GM23338 (cell line): ENCODE data around the gene DDR2. TPM values are rescaled to one million over a fixed set of nuclear protein-coding genes. Genes with fewer than 3 reads are reported as not detected.

Experiments used
- ATAC-seq: fragments of 200-7000 bp; cut with Tn5 transposase; 3 replicates; pipeline ENCODE4 v1.9.1; 2020
- DNase-seq: peaks from one replicate; pipeline ENCODE4 v3.0.0-alpha.2; 2015; ENCODE audit warnings: low spot score
- H2AFZ ChIP-seq: fragments of 200-600 bp; sonication (generic); 2 replicates; pipeline ENCODE4 v1.8.0; 2016; ENCODE audit warnings: antibody characterized with exemption, mild to moderate bottlenecking, moderate library complexity
- H3F3A ChIP-seq: fragments of 200-600 bp; sonication (generic); replicated peaks from 2 replicates; pipeline ENCODE4 v1.8.0; 2017; ENCODE audit warnings: antibody characterized with exemption, mixed run types, low read depth
- H3K27ac ChIP-seq: fragments of 200-600 bp; sonication (generic); 2 replicates; pipeline ENCODE4 v1.6.1; 2016; ENCODE audit warnings: low read depth
- H3K27me3 ChIP-seq: fragments of 200-600 bp; sonication (generic); 2 replicates; pipeline ENCODE4 v1.8.0; 2016; ENCODE audit warnings: mild to moderate bottlenecking, mixed run types, moderate library complexity; ENCODE audit not compliant: insufficient read depth
- H3K36me3 ChIP-seq: fragments of 200-600 bp; sonication (generic); 2 replicates; pipeline ENCODE4 v1.8.0; 2016; ENCODE audit warnings: mild to moderate bottlenecking; ENCODE audit not compliant: insufficient read depth
- H3K4me1 ChIP-seq: fragments of 200-600 bp; sonication (generic); 2 replicates; pipeline ENCODE4 v1.8.0; 2016; ENCODE audit warnings: mild to moderate bottlenecking, moderate library complexity; ENCODE audit not compliant: insufficient read depth
- H3K4me2 ChIP-seq: fragments of 200-600 bp; sonication (generic); 2 replicates; pipeline ENCODE4 v1.7.1; 2017; ENCODE audit warnings: mixed run types
- H3K4me3 ChIP-seq: fragments of 200-600 bp; sonication (generic); 2 replicates; pipeline ENCODE4 v1.6.1; 2016; ENCODE audit warnings: mixed run types
- H3K79me2 ChIP-seq: fragments of 200-600 bp; sonication (generic); replicated peaks from 2 replicates; pipeline ENCODE4 v1.8.0; 2017; ENCODE audit warnings: mild to moderate bottlenecking; ENCODE audit not compliant: insufficient read depth
- H3K9me2 ChIP-seq: fragments of 200-600 bp; sonication (generic); 2 replicates; pipeline ENCODE4 v1.8.0; 2017; ENCODE audit not compliant: insufficient read depth
- H4K20me1 ChIP-seq: fragments of 200-600 bp; sonication (generic); replicated peaks from 2 replicates; pipeline ENCODE4 v1.8.0; 2017; ENCODE audit warnings: mild to moderate bottlenecking; ENCODE audit not compliant: insufficient read depth
- H3K27ac Mint-ChIP-seq: 2 replicates; pipeline ENCODE4 v1.8.0; 2020; ENCODE audit warnings: inconsistent platforms, mild to moderate bottlenecking, moderate library complexity, mixed read lengths
- H3K27me3 Mint-ChIP-seq: 3 replicates; pipeline ENCODE4 v1.8.0; 2022; ENCODE audit warnings: low read depth, mild to moderate bottlenecking, moderate library complexity, mixed read lengths, inconsistent platforms; ENCODE audit not compliant: insufficient read depth, poor library complexity
- H3K36me3 Mint-ChIP-seq: 3 replicates; pipeline ENCODE4 v1.8.0; 2021; ENCODE audit warnings: low read depth, mild to moderate bottlenecking, inconsistent platforms, moderate library complexity, mixed read lengths
- H3K4me1 Mint-ChIP-seq: 3 replicates; pipeline ENCODE4 v1.8.0; 2020; ENCODE audit warnings: mild to moderate bottlenecking, inconsistent platforms, mixed read lengths
- H3K4me3 Mint-ChIP-seq: 3 replicates; pipeline ENCODE4 v1.8.0; 2021; ENCODE audit warnings: moderate library complexity, mild to moderate bottlenecking, inconsistent platforms, mixed read lengths
- H3K9me3 Mint-ChIP-seq: 3 replicates; pipeline ENCODE4 v1.8.0; 2020; ENCODE audit warnings: moderate library complexity, mild to moderate bottlenecking, inconsistent platforms, mixed read lengths
- EZH2 ChIP-seq: fragments of 200-600 bp; sonication (generic); IDR thresholded peaks from one replicate; pipeline ENCODE4 v1.8.0; 2017; ENCODE audit warnings: antibody characterized with exemption, mild to moderate bottlenecking, low read depth; ENCODE audit not compliant: unreplicated experiment
- EZH2phosphoT487 ChIP-seq: fragments of 200-600 bp; sonication (generic); IDR thresholded peaks from one replicate; pipeline ENCODE4 v1.8.1; 2018; ENCODE audit warnings: antibody characterized with exemption; ENCODE audit not compliant: unreplicated experiment
- JUNB ChIP-seq: IDR thresholded peaks from one replicate; pipeline ENCODE4 v1.6.1; 2016; ENCODE audit warnings: antibody characterized with exemption; ENCODE audit not compliant: unreplicated experiment
- NANOG ChIP-seq: IDR thresholded peaks from 2 replicates; pipeline ENCODE4 v1.6.1; 2016; ENCODE audit warnings: antibody characterized with exemption, borderline replicate concordance
- POLR2AphosphoS5 ChIP-seq: IDR thresholded peaks from 2 replicates; pipeline ENCODE4 v1.6.1; 2016; ENCODE audit warnings: antibody characterized with exemption, low read depth
- ZNF114 ChIP-seq: fragments of 250-450 bp; sonication (Bioruptor Pico); IDR thresholded peaks from 2 replicates; pipeline ENCODE4 v1.5.0; 2020; ENCODE audit warnings: mild to moderate bottlenecking, moderate library complexity
- polyA plus RNA-seq: library from polyadenylated mRNA; unstranded; fragments of >200 nt; fragmentation: Nextera tagmentation; extraction: Ambion mirVana; gene quantifications from 2 replicates; pipeline ENCODE4 v1.2.1, GENCODE V29; 2016
- total RNA-seq: library from RNA; depleted of rRNA; stranded (reverse); fragments of >200 nt; shearing (Covaris generic); gene quantifications from 2 replicates; pipeline ENCODE4 v1.2.3, GENCODE V29; 2014
- TF ChIP-seq, protein P1 (sequence below): IDR thresholded peaks from one replicate; pipeline ENCODE4 v1.6.1; 2018; ENCODE audit warnings: antibody characterized with exemption; ENCODE audit not compliant: unreplicated experiment
- TF ChIP-seq, protein P2 (sequence below), 2 experiments: fragments of 200-600 bp in 1 of 2; sonication (generic) in 1 of 2; conservative IDR thresholded peaks; 2 replicates each; pipeline versions ENCODE4 v1.5.1 to v1.6.1; 2016 to 2017; ENCODE audit warnings: antibody characterized with exemption in 2 of 2, low read depth in 2 of 2, mild to moderate bottlenecking in 2 of 2, moderate library complexity in 1 of 2
- TF ChIP-seq, protein P3 (sequence below): IDR thresholded peaks from 2 replicates; pipeline ENCODE4 v1.6.1; 2016; ENCODE audit warnings: antibody characterized with exemption

The DDR2 gene
- total and polyA plus RNA-seq, 2 experiments from 2014 or later = 0.66 to 1.8 TPM

DNA sequence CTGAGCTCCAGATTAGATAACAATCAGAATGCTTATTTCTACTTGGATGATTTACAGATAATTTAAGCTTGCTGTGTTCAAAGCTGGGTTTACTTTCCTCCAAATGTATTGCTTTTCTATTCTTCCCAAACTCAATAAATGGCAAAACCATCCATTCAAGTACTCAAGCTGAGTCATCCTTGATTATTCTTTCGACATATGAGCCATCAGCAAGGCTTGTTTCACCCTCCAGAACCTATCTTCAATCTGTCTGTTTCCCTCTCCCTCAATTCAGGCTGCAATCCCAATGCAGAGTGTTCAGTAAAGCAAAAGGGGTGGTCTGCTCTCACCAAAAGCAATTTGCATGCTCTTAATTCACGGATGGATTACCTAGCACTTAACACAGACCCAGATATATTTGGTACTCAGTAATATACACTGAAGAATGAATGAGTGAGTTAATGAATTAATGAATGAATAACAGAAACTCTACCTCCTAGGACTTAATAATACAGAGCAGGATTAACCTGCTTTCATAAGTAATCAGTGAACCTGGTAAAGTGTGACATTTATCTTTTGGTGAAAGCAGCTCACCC is 41.9 kb downstream of the DDR2 start (continued):
- TF ChIP-seq, protein P1, sequence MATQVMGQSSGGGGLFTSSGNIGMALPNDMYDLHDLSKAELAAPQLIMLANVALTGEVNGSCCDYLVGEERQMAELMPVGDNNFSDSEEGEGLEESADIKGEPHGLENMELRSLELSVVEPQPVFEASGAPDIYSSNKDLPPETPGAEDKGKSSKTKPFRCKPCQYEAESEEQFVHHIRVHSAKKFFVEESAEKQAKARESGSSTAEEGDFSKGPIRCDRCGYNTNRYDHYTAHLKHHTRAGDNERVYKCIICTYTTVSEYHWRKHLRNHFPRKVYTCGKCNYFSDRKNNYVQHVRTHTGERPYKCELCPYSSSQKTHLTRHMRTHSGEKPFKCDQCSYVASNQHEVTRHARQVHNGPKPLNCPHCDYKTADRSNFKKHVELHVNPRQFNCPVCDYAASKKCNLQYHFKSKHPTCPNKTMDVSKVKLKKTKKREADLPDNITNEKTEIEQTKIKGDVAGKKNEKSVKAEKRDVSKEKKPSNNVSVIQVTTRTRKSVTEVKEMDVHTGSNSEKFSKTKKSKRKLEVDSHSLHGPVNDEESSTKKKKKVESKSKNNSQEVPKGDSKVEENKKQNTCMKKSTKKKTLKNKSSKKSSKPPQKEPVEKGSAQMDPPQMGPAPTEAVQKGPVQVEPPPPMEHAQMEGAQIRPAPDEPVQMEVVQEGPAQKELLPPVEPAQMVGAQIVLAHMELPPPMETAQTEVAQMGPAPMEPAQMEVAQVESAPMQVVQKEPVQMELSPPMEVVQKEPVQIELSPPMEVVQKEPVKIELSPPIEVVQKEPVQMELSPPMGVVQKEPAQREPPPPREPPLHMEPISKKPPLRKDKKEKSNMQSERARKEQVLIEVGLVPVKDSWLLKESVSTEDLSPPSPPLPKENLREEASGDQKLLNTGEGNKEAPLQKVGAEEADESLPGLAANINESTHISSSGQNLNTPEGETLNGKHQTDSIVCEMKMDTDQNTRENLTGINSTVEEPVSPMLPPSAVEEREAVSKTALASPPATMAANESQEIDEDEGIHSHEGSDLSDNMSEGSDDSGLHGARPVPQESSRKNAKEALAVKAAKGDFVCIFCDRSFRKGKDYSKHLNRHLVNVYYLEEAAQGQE = no peak
- TF ChIP-seq, protein P2, sequence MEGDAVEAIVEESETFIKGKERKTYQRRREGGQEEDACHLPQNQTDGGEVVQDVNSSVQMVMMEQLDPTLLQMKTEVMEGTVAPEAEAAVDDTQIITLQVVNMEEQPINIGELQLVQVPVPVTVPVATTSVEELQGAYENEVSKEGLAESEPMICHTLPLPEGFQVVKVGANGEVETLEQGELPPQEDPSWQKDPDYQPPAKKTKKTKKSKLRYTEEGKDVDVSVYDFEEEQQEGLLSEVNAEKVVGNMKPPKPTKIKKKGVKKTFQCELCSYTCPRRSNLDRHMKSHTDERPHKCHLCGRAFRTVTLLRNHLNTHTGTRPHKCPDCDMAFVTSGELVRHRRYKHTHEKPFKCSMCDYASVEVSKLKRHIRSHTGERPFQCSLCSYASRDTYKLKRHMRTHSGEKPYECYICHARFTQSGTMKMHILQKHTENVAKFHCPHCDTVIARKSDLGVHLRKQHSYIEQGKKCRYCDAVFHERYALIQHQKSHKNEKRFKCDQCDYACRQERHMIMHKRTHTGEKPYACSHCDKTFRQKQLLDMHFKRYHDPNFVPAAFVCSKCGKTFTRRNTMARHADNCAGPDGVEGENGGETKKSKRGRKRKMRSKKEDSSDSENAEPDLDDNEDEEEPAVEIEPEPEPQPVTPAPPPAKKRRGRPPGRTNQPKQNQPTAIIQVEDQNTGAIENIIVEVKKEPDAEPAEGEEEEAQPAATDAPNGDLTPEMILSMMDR (conservative IDR thresholded peaks at IDR 0.05; ENCODE audit: low read depth in 2 of 2) = no peak
- TF ChIP-seq POLR2AphosphoS5 (no peak), EZH2phosphoT487 (no peak)

DNA sequence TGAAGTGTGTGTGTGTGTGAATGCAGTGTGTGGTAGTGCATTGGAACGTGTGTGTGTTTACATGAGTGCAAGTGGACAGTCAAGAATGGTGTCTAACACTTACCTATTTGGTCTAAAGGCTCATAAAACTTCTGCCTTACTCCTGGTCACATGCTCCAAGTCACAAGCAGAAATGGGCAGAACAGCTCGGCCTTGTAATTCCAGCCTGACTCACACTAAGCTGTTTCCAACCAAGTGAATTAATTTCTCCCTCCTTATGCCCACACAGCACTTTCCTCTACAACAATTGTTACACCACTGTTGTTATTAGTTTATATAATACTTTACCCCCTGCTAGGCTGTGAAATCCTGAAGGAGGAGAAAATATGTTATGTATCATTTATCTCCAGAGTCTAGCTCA is 43.8 kb downstream of the DDR2 start:
- Mint-ChIP-seq H3K4me1 (peaks cover 4% of the 10 kb centered on the region; the same call in 2 of the 3 replicates), H3K27me3 (peaks cover 4% of the 10 kb centered on the region), H3K27ac (no peak overlapping the region), H3K4me3 (no peak overlapping the region), H3K9me3 (0 out of 3 replicates have a peak, but pooled peaks cover 4% of the 10 kb centered on the region), H3K36me3 (no peaks in the 10 kb centered on the region)
- no peak overlapping the region for H3K4me2 ChIP-seq
- no peak for TF ChIP-seq EZH2
- TF ChIP-seq NANOG = no peak
- TF ChIP-seq ZNF114 (CRISPR knock-in tag) = no peak
- TF ChIP-seq POLR2AphosphoS5 = no peak
- no peak for DNase-seq
- H3K9me2 ChIP-seq = no peaks in the 10 kb centered on the region
- no peak for ATAC-seq
- H3K4me1 ChIP-seq = no peaks in the 10 kb centered on the region
- H3F3A ChIP-seq = no peaks in the 10 kb centered on the region
- H3K36me3 ChIP-seq = no peaks in the 10 kb centered on the region
- H3K79me2 ChIP-seq = no peaks in the 10 kb centered on the region
- H2AFZ ChIP-seq = no peak overlapping the region
- H3K4me3 ChIP-seq = no peak overlapping the region
- H3K27me3 ChIP-seq = no peaks in the 10 kb centered on the region
- H3K27ac ChIP-seq = no peak overlapping the region
- H4K20me1 ChIP-seq = no peaks in the 10 kb centered on the region

DNA sequence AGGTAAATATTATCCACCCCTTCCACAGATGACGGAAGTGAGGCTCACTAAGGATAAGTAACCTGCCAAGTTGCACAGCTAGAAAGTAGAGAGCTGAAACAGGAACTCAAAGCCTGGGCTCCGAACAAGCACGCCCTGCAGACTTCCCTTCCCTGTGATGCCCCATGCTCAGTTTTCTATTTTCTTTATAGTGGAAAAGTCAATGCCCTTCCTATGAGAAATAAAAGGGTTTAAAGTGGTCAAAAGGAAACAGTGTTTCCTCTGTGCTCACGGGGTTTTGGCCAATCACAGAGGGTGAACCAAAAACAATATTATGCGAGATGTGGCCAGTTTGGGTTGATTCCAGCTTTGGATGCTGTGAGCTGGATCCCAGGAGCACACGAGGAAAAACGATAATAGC is 44.5 kb downstream of the DDR2 start:
- no peak for ATAC-seq
- Histone ChIP-seq H4K20me1 (no peaks in the 10 kb centered on the region), H3K36me3 (no peaks in the 10 kb centered on the region), H3K4me3 (no peak overlapping the region), H3K4me1 (no peaks in the 10 kb centered on the region), H3K4me2 (no peak overlapping the region), H3K9me2 (no peaks in the 10 kb centered on the region), H3K79me2 (no peaks in the 10 kb centered on the region), H3F3A (no peaks in the 10 kb centered on the region), H3K27ac (no peak overlapping the region), H3K27me3 (no peaks in the 10 kb centered on the region), H2AFZ (no peak overlapping the region)
- Mint-ChIP-seq H3K36me3 (no peaks in the 10 kb centered on the region), H3K9me3 (0 out of 3 replicates have a peak, but pooled peaks cover 4% of the 10 kb centered on the region), H3K4me1 (peaks cover 4% of the 10 kb centered on the region; the same call in 2 of the 3 replicates), H3K27me3 (peaks cover 4% of the 10 kb centered on the region), H3K27ac (no peak overlapping the region), H3K4me3 (no peak overlapping the region)
- DNase-seq = no peak
- TF ChIP-seq, protein P2 (conservative IDR thresholded peaks at IDR 0.05; ENCODE audit: low read depth in 2 of 2) = no peak
- TF ChIP-seq, protein P1 = no peak
- no peak for TF ChIP-seq ZNF114 (CRISPR knock-in tag)
- TF ChIP-seq, protein P3, sequence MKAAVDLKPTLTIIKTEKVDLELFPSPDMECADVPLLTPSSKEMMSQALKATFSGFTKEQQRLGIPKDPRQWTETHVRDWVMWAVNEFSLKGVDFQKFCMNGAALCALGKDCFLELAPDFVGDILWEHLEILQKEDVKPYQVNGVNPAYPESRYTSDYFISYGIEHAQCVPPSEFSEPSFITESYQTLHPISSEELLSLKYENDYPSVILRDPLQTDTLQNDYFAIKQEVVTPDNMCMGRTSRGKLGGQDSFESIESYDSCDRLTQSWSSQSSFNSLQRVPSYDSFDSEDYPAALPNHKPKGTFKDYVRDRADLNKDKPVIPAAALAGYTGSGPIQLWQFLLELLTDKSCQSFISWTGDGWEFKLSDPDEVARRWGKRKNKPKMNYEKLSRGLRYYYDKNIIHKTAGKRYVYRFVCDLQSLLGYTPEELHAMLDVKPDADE = no peak
- TF ChIP-seq NANOG = no peak
- no peak for TF ChIP-seq JUNB
